NCI-H1694 (cell line): ENCODE results near the gene ITPR1.

ENCODE experiments used
- DNase-seq: peaks from one replicate; lab custom pipeline; 2025; lab: John Stamatoyannopoulos, UW

Gene ITPR1

DNA sequence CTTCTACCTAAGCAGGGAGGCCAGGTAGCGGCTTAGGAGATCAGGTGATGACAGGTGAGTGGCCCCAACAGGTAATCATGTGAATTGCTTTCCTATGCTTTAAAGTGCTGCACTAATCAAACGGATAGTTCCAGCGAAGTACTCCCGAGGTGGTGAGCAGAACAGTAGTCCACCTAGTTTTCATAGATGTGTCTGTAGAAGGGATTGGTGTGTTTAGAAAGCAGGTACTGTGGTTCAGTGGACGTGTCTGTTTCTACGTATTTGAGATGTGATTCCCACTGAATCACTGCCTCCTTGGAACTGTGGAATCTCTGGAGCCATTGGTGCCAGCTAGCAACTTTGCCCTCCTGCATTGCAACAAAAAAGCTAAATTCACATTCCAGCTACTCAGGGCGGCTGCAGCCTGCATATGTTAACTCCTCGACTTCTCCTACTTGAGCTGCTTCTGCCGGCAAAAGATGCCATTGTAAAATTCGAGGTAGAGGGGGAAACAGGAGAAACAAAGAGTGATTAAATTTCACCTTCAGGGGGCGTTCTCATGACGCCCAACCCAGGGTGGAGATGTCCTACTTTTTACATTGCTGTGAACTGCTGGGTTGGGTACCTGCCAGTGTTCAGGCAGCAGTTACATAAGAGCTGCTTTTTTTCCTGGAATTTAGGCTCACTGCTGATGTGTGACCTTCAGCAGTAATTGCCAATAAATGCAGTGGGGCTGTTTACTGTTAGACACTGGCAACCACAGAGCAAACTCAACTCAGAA lies 227.3 kb downstream of the ITPR1 start:
- DNase-seq, result no peak

DNA sequence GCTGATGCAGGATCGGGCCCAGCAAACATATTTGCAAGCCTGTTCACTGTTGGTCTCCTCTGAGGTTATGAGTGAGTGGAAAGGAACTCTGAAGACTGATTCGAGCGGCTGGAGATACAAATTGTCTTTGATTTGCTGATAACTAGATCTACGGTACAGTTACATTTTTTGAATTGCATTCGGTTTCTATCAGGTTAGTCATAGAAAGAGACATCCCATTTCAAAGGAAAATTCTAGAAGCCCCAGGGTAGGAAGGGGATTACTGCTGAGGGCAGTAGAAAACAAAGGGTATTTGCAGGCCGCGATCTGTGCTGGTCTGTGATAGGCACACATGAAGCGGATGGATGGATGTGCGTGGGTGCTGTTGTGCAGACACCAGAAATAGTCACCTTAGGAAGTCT lies 228.4 kb downstream of the ITPR1 start:
- DNase-seq, result no peak

DNA sequence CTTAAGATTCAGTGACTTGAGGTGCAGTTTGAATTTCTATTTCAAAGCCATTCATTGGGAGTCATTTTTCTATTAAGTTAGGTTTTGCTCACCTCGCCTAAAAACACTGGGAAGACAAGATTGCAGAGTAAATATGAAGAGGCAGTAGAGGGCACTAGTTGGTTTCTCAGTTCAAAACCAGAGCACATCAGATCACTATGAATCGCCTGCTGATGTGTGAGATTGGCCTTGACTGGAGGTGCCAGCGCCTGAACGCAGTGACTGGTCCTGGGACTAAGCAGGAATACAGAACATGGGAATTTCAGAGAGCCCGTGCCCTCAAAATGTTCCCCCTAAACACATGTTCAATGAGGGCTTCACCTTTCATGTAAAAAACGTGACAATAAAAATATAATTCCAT lies 229.0 kb downstream of the ITPR1 start:
- DNase-seq, result no peak

DNA sequence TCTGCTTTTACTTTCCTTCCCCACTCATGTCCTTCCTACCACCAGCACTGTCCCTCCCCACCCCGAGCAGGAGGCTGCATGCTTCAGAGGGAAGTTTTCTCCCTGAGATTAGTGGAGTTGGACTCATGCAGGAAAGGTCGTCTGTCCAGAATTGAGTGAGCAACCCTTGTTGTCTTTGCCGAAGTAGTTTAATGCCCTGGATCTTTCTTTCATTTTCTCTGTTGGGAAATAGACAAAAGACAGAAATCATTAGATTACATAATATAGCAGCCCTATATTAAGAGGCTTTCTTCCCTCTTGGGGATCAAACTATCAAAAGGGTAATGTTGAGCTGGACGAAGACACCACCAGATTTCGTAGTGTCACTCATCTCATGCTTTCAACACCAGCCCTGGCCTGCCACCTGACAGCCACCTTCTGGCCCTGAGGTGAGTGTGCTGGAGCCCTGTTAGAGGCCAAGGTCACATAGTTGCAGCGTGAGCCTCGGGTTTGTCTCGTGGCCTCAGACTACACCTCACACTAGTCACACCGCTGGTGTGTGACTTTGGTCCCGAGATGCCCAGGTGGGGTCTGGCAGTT lies 231.0 kb downstream of the ITPR1 start:
- DNase-seq, result no peak

DNA sequence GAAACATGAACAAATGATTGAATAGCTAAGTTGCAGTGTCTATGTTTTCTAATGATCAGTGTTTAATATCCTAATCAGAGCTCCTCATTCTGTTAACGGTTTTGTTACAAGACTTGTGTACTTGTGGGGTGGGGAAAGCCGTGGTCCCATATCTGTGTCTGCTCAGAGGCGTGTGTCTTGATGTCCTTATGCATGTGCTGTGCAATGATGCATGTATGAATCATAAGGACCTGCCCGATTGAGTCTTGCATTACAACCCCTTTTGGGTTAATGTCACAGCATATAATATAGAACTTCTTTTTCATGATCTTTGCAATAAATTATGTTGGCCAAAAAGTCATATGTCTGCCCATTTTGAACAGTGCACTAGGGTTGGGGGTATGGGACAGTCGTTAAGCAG lies 233.4 kb downstream of the ITPR1 start:
- no peak for DNase-seq

DNA sequence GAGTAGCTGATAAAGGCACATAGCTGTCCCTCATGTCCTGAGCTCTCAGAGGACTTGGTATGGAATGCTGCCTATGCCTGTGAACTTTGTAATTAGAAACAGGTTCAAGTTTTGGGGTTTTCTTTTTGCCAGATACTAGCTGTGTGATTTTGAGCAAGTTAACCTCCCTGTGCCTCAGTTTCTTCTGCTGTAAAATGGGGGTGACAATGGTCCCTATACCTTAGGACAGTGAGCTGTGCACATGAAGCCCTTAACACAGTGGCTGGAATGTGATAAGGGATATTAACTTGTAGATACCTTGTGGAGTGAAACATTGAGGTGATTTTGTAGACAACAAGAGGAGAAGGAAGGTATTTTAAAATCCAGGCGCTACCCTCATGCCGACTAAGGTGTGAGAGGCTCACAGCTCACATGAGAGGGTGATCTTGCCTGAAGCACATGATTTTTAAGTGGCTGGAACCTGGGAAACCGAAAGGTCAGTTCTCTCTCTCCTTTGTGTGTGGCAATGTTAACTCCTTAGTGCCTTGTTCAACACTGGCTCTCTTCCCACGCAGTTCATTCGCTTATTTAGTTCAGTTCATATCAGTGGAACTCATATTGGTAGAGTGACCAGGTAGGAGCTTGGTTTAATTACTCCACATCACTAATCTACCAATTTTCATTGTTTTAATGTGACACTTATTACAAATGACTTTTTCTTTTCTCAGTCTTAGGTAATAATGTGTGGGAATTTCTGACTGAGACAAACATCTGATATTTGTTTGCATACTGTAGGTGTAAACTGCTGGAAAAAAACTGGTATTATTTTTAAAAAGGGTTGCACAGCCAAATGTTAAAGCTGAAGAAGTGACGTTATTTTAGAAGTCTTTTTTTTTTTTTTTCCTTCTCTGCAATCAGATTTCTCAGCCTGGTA lies 236.2 kb downstream of the ITPR1 start:
- DNase-seq, result no peak

DNA sequence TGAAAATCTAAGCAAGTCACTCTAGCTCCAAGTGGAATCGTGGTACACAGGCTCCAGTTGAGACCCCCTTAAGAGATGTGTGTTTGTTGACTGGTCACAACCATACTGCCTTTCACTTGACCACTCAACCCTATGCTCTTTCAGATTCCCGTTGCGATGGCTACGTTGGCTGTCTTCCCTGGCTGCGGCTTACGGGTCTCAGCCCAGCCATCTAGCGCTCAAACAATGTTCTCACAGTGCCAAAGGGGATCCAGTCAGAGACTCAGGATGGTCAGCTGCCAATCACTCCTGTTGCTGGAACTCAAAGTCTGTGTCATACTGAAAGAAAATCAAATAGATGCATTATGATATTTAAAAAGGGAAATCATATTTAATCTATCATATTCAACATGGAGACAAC lies 237.6 kb downstream of the ITPR1 start:
- DNase-seq, result no peak

DNA sequence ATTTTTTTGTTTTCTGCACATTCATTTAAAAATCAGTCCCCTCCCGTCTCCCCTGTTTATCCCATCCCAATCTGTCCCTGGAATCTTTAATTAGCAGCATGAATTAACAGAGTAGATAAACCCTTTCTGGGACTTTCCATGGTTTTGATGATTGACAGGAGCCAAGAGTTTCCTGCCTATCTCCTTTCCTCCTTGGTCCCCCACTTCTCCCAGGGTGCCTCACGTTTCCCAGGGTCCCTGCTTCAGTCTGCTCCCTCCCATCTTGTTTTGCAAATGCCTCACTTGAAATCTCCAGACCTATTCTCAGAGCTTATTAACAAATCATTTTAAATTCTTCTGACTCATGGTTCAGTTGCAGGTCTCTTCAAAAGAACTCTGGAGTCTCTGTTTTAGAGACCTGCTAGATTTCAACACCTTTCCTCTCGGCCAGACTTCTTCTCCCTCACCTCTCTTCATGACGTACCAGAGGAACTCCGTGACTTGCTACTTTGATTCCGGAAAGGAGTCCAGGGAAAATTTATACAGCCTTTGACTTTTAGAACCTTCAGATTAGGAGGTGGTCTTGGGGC lies 238.5 kb downstream of the ITPR1 start:
- DNase-seq, result no peak

DNA sequence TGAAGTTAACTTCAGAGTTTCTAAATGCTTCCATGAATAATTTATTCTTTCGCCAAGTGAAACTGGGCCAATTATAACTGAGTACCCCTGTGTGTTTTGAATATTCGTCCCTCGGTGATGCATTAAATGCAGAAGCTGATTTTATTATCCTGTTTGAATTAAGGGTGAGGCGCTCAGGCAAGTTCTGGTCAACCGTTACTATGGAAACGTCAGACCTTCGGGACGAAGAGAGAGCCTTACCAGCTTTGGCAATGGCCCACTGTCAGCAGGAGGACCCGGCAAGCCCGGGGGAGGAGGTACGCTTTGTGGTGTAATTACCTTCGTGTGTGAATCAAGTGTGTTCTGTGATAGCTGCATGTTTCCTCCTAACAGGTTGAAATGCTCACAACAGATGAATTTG lies 239.8 kb downstream of the ITPR1 start:
- no peak for DNase-seq

DNA sequence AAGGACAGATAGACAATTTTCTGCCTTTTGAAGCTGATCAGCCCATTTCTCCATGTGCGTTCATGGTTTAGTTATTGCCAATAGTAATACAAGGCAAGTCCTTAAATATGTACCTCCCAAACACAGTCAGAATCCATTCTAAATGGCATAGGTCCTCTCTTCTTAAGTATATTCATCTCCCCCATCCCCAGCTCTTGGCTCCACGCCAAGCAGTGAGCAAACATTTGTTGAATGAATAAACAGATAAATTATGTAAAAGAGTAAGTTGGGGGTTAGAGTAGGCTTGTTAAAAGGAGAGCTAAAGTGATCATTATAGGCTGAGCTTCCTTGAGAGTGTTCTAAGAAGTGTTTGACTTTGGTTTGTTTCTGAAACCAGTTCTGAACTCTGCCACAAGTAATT lies 241.3 kb downstream of the ITPR1 start:
- no peak for DNase-seq

DNA sequence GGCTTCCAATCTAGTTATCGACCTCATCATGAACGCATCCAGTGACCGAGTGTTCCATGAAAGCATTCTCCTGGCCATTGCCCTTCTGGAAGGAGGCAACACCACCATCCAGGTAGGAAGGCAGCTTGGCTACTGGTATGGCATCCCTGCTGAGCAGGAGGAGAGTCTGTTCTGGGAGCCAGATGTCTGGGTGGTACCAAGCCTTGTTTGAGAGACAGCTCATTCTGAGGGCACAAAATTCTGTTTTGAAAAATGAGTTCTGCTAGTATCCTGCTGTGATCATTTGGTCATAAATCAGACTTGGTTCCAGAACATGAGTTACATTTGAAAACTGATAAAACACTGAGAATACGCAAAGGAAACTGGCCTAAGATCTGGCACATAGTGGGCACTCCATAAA lies 242.1 kb downstream of the ITPR1 start:
- no peak for DNase-seq

DNA sequence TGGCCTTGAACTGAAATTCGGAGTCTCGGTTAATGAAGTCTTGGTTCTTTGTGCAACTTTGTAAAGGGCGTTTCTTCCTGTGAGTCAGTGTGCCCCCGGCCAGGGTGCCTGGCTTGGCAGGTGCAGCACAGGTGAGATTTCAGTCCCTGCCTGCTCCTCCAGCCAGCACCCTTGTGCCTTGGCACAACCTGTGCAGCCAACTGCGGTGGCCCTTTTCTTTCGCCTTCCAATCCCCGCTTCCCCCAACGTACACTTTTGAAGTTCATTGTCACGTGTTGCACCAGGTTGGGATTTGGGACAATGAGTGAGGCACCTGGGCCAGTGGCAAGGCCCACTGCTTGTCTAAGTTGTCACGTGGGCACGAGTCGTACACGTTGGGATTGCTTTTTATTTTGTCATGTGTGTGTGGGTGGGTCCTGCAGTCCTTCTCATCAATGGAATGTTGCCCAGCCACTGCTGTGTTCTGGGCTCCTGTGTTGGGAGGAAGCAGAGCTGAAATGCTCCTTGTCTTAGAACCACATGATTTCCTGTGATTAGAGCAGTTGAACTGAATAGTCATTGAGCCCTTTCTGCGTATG lies 243.2 kb downstream of the ITPR1 start:
- no peak for DNase-seq

DNA sequence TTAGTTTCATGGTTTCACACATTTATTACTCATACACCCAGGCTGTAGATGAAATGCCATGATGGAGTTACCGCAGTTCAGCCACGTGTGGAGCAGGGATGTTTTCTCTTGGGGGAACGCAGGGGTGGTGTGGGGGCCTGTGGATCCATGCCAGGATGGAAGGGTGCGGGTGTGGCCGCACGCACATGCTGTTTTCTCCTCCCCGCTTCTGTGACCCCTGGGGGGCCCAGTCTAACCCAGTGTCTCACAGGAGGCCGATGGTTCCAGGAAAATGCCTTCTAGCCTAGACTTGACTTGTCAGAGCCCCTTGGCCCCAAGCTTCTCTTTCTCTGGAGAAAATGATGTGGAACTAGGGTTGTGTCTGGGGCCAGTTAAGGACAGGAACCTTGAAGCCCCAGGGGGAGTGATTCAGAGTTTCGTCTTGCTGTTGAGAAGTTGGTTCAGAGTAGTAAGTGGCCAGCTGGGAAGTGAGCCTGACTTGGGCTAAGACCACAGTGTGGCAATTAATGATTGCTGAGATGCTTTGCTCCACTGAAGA lies 245.7 kb downstream of the ITPR1 start:
- no peak for DNase-seq

DNA sequence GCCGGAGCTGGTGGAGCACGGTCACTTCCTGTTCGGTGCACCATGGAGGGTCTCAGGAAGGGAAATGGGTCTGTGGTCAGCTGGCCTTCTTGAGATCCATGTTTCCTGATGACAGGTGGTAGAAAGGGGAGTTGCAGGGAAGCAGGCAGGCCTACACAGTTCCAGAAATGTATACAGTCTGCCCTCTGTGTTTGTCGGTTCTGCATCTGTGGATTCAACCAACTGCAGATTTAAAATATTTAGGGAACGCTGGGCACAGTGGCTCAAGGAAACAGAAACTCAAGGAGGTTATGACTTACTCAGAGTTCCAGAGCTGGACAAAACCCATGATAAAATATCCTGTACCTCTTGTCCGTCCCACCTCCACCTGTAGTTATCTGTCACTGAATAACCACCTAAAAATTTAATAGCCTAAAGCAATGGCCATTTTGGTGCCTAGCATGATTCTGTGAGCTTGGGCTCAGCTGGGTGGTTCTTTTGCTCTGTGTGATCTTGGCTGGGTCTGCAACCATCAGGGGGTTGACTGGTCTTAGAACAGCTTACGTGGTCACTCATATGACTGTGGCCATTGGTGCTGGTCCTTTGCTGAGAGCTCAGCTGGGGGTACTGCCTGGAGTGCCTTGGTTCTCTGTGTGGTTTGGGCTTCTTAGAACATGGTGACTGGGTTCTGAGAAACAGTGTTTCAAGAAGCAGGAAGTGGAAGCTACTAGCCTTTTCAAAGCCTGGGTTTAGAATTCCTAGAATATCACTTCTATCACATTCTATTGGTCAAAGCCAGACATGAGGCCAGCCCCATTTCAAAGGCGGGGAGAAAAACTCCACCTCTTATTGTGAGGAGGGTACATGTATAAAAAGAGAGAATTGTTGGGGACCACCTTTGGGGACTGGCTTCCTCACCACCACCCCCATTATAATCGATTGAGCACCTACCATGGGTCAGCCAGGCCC lies 246.4 kb downstream of the ITPR1 start:
- DNase-seq, result no peak

DNA sequence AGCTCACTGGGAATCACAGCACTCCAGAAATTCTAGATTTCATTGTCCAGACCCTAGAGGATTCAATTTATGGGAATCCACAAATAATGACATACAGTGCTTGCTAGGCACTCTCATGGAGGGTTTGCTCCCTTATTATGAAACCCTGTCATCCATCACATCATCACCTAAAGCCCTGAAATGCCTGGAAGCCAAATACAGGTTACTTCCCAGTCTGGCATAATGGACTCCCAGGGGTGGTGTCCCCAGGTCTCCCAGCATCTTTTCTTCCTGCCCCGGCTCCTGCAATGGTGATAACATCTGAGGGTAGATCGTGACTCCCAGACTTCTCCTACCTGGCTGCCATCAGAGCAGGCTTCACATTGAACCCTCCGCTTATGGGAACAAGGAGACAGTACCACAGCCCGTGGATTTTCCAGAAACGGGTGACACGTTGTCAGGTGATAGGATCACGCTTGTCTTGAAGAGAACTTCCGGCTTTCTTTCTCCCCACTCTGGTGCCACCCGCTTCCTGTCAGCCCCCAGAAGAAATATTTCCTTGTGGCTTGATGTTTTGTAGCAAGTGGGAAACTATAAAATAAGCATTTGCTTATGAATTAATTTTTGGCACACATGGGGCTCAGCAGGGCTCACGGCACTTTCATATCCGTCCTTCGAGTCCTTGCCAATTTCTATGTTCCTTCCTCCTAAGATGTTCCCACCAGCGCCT lies 247.4 kb downstream of the ITPR1 start:
- DNase-seq, result no peak

DNA sequence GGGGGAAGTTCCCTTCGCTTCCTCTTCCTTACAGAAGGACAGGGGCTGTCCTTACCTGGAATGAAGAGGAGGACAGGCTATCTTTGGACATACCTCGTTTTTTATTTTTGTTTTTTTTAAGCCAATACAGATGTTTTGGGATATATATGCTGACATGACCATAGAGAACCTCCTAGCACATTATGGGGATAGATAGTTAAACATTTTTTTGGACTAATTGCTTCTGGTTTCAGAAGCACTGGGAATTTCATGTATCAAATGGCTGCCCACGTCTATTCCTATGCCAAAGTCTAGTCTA lies 247.9 kb downstream of the ITPR1 start:
- no peak for DNase-seq

DNA sequence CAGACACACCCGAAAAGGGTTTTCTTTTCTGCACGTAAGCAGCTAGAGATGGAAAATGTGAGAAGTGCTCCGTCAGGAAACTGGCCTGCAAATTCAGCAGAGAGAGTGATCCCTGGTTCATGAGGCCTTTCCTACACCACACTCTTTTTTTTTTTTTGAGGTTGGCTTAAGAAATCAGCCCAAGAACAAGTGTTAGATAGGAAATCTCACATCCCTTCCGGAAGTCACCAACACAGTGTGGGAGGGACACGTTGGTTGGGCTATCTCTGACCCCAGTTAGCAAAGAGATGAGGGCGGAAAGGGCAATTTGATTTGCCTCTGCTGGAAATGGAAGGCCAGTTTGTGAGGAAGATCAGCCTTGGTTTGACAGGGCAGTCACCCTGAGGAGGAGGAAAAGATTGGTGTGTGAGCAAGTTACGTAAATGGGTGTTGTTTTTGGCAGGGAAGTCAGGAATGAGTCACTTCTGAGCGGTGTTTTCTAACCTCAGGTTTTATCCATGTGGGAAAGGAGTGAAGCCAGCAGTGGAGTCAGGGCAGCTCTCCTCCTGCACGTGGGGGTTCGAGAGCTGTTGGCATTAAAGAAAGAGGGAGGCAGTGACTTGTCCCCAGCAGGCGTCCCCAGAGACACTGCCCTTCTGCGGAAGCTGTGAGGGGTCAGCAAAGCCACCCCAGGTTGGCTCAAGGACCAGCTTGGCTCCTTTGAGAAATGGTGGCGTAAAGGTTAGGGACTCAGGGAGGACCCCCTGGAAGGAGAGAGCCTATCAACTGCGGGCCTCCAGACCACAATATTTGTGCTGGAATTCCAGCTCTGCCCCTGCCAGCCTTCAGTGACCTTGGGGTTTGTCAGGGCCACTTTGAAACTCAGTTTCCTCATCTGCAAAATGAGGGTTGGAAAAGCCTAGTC lies 248.5 kb downstream of the ITPR1 start:
- no peak for DNase-seq

DNA sequence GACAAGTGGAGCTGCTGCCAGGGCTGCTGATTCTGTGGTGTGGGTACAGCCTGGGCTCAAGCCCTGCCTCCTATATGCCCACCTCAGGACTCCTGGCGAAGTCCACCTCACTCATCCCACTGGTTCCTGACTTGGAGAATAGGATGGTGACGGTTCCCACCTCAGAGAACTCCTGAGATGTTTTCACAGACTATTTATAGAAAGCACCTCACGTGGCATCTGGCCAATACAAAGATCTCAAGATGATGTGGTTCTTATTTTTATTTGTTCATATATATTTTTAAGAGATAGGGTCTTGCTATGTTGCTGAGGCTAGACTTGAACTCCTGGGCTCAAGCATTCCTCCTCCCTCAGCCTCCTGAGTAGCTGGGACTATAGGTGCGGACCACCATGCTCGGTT lies 249.2 kb downstream of the ITPR1 start:
- no peak for DNase-seq

DNA sequence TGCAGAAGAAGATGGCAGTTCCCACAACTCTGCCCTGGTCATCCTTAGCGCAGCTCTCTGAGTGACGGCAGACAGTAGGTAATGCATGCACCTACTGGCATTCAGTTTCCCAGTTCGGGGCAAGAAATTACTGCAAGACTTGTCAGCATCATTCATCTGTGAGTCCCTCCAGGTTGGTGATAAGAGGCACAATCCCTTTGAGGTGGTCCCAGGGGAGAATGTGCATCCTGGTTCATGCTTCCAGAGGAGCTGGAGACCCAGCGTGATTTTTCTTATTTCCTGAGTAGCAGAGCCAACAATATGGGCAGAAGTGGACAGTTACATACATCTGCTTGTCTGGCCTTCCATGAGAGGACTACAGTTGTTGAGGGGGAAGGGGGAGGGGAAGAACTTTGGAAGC lies 250.2 kb downstream of the ITPR1 start:
- no peak for DNase-seq
